GM18505 (cell line): Measurements from ENCODE around the gene TMEM100.

Source experiments
- ATAC-seq: cut with Tn5 transposase; IDR thresholded peaks from one replicate; pipeline ENCODE4 v1.9.1; 2021; ENCODE audit not compliant: unreplicated experiment
- POLR2A ChIP-seq: IDR thresholded peaks from 4 replicates; pipeline ENCODE4 v1.6.1; 2011; ENCODE audit warnings: borderline replicate concordance; ENCODE audit not compliant: insufficient read depth, insufficient read length; ENCODE audit errors: extremely low read depth

TMEM100 gene

GRCh38 chr17:55722016-55722736 lies 488 bp downstream of the TMEM100 start:
- no peak for ATAC-seq
- no peak for TF ChIP-seq POLR2A

GRCh38 chr17:55720919-55721836 lies 1.5 kb downstream of the TMEM100 start:
- no peak for TF ChIP-seq POLR2A
- ATAC-seq: no peak

DNA sequence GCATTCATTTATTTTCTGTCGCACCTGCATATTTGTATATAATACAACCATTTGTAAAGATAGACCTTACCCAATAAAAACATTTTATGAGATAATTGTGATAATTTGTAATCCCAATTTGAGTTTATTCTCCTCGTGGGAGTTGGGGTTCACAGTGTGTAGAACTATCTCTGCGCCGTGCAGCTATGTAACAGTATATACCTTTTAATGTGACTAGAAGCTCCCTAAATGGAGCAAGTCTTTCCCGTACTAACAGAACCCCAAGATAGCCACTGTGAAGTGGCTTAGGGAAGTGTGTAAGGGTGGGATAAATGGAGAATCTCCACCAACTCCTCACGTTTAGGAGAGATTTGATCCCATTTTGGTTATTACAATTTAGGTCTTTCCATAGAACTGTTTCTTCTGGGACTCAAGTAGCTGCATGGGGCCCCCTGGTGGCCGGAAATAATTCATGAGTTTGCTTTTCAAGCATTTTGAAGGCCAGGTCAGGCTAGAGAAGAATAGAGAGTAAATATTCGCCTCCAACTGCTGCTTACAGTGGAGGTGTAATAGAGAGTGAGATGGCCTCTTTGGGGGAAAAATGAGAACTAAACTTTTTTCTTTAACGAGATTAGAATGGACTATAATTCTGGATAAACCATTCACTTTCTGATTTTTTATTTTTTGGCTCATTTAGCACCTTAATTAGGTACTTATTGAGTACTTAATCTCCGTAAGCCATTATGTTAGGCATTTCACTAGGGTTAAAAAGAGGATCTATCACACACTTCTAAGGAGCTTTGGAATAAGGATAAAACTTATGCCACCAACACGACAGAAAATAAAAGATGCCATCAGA lies 4.5 kb downstream of the TMEM100 start:
- no peak for TF ChIP-seq POLR2A
- ATAC-seq: no peak

GRCh38 chr17:55717432-55717831 lies 5.2 kb downstream of the TMEM100 start:
- ATAC-seq: no peak
- no peak for TF ChIP-seq POLR2A

- TF ChIP-seq POLR2A: no peak
- ATAC-seq: no peak
Observed at GRCh38 chr17:55710829-55711496, 11.7 kb downstream of the TMEM100 start.

DNA sequence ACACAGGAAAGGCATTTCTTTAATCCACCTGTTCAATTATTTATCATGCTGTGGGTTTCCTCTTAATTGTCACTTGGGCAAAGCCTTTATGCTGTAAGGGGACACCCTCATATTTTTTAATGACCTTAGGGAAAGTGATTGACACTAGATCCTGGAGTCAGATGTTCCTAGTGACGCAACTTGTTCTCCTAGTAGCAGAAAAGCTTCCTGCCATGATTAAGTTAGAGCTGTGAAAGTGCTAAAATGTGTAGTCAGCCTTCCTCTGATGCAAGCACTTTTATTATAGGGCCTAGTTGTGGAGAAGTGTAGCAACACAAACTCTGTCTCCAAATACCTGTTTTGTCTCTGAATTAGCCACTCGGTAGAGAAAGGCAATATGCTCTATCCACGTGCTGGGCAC lies 12.3 kb downstream of the TMEM100 start:
- ATAC-seq: no peak
- TF ChIP-seq POLR2A: no peak

GRCh38 chr17:55709984-55710383 lies 12.7 kb downstream of the TMEM100 start:
- ATAC-seq: no peak
- no peak for TF ChIP-seq POLR2A

- no peak for ATAC-seq
- TF ChIP-seq POLR2A: no peak
Observed at GRCh38 chr17:55709440-55709839, 13.2 kb downstream of the TMEM100 start.

DNA sequence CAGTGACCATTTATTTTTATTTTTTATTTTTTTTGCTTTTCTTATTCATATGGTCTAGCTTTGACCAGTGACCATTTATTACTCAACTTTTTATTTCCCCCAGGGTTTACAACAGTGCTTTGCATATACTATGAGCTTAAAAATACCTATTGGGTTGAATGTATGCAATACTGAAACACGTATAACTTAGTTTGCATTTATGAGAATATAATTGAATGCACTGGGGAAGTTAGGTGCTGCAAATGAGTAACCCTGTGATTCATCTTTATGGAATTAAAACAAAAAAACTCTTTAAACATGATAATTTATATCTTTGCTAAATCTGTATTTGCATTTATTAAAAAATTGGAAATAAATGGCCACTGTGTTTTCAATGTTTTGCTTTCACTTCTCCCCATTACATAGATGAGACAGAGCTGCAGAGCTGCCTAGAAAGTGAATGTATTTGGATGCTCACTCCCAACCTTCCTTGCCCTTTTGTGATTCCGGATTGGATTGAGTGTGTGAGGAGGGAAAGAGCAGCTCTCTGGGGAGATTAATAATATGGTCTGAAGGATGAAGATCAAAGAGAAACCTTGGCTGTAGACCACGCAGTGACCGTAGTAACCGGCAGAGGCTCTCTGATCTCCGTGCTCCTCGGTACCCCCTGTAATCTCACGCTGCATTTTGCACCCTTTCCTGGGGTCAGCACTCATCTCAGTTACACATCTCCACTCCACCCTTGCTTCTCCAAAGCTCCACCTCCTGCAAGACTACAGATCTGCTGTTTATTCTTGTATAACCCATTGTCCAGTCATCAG lies 14.3 kb downstream of the TMEM100 start:
- no peak for TF ChIP-seq POLR2A
- no peak for ATAC-seq

DNA sequence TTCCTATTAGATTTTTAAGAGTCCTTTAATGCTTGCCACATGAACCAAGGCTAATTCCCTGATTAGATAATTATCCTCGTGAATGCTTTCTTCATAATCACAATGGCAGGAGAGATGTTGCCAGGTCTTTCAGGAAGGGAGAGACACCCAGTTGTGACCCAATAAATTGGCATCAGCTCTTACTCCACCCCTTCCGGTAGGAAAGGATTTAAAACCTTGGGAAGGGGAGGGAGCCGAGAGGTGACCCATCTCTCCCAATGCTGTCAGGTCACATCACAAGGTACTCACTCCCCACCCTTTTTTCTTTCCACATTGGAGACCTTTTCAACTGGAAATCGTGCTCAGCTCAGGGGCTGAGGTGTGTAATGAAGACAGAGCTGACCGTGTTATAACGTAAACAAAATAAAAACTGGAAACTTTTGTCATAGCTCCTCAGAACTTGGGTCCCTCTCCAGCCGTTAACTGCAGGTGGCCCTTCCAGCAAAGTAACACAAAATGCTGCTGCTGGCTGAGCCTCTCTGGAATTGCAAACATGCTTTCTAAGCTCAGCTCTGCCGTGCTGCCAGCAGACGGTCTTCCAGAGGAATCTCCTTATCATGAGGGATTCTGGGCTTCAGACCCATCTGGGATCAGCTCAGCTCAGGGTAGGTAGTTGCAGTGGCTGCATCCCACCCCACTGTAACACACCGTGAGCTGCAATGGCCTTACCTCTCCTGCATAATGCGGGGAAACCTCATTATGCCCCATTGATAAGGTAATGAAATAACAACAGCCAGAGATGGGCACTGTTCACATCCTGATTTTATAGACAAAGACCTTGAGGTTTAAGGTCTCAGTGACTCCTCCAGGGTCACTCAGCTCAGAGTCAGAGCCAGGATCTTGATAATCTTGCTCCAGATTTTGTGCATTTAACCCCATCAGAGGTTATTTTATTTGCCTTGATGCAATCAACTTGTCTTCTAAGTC lies 15.6 kb downstream of the TMEM100 start:
- ATAC-seq: no peak
- TF ChIP-seq POLR2A: no peak

DNA sequence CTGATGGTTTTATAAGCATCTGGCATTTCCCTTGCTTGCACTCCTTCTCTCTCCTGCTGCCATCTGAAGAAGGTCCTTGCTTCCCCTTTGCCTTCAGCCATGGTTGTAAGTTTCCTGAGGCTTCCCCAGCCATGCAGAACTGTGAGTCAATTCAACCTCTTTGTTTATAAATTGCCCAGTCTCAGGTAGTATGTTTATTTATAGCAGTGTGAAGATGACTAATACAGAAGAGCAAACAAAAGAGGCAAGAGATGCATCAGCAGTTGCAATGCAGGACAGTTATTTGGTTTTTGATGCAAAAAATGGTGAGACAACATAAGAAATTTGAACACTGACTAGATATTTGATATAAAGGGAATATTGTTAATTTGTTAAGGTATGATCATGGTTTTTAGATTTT lies 16.8 kb downstream of the TMEM100 start:
- no peak for TF ChIP-seq POLR2A
- peak; percentile 81 for ATAC-seq
